GM19025 (cell line): ENCODE data around the gene BRSK2.

ENCODE experiments used
- ATAC-seq: cut with Tn5 transposase; IDR thresholded peaks from one replicate; pipeline ENCODE4 v1.9.1; 2021; ENCODE audit warnings: mild to moderate bottlenecking, low read depth, moderate library complexity; ENCODE audit not compliant: unreplicated experiment

BRSK2 gene

DNA sequence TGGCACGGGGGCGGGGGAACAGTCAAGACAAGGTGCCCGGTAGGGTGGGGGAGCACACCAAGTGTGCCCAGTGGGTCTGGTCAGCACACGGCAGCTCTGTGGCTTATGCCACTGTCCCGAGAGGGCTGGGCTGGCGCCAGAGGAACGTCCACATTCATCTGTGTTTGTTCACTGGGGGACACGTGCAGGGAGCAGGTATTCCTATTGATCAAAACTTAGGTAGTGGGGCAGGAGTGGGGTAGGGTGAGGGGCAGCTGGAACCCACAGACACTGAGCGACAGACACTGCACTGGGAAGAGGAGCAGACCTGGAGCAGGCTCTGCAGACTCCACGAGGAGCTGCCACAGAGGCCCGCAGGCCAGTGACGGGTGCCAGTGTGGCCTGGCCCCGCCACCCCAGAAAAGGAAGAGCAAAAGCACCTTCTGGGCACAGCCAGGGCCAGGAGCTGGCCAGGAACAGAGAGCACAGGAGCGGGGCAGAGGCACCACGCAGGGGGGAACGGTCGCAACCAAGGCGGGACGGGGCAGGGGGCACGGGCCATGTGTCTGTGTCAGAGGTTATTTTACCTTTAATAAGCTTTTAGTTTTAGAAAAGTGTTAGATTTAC is 98.9 kb downstream of the BRSK2 start:
- ATAC-seq, result no peak

DNA sequence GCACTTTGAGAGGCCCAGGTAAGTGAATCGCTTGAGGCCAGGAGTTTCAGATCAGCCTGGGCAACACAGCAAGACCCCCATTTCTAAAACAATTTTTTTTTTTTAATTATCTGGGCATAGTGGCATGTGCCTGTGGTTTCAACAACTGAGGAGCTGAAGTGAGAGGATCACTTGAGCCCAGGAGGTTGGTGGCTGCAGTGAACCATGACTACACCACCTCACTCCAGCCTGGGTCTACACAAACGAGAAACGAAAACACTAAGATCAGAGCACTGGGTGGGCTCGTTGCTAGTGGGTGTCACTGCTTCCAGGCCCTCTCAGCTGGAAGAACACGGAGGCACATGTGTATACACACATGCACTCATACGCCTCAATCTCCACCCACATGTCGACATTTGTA is 100.9 kb downstream of the BRSK2 start:
- ATAC-seq, result no peak

DNA sequence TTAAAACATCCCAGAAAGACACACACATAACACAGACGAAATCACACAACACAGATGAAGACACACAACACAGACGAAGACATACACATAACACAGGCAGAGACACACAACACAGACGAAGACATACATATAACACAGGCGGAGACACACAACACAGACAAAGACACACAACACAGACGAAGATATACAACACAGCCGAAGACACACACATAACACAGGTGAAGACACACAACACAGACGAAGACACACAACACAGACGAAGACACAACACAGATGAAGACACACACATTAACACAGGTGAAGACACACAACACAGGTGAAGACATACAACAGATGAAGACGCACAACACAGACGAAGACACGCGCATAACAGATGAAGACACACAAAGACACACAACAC is 101.6 kb downstream of the BRSK2 start:
- no peak for ATAC-seq

DNA sequence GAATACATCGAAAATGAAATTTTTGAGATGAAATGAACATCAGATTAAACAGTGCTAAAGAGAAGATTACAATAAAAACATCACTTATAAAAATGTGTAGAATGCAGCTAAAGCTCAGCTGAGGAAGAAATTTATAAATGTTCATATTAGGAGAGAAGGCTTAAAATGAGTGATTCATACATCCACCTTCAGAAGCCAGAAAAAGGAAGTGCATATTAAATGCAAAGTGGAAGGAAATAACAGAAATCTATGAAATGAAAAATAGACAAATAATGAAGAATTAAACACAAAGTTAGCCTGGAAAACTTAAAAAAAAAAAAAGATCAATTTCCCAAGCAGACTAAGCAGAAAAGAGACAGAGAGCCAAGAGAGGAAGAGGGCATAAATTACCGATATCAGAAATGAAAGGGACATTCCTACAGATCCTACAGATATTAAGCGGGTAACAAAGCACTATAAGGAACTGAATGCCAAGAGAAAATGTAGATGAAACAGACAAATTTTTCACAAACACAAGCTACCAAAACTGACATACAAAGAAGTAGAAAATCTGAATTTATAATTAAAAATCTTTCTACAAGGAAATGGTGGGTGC is 104.0 kb downstream of the BRSK2 start:
- no peak for ATAC-seq

DNA sequence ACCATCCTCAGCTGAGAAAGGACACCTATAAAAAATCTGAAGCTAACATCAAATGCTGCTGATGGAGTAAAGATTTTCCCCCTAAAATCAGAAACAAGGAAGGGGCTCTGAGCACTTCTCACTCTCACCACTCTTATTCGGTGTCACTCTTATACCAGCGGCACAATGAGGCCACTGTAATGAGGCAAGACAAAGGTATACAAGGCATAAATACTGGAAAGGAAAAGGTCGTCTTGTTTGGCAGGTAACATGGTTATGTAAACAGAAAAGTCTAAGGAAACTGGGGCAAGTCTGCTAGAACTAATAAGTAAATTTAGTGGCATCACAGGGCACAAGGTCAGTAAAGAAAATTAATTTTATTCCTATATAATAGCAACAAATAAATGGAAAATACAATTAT is 104.9 kb downstream of the BRSK2 start:
- no peak for ATAC-seq

DNA sequence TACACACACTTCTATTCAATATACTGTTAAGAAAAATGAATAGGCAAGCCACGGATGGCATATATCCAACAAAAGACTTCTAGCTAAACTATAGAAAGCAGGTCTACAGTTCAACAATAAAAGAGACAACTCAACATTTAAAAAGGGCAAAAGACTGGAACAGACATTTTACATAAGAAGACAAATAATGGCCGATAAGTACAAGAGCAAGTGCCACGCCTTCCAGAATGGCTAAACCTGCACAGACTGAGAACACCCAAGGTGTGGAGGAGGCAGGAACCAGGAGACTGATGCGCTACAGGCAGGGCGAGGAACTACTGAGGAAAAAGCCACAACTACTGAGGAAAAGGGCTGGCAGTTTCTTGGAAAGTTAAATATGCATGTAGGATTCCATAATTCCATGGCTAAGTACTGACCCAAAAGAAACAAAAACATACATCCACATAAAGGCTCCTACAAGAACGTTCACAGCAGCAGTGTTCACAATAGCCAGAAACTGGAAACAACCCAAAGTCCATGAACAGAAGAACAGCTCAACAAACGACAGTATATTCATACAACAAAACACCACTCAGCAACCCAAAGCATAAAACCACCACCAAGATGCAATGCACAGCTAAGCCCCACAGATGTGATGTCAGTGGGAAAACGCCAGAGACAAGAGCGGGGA is 106.5 kb downstream of the BRSK2 start:
- no peak for ATAC-seq

DNA sequence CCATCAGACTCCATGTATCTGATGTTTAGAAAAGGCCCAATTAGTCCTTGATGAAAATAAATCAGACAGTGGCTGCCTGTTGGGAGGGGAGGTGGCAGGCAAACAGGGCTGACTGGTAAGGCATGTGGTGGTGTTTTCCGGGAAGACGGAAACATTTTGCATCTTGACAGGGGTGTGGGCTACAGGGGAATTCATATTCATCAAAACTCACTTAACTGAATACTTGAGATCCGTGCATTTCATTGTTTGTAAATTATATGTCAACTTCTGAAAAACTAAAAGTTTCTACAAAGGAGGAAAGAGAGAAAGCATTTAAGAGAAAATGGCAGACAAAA is 107.0 kb downstream of the BRSK2 start:
- ATAC-seq, result no peak

DNA sequence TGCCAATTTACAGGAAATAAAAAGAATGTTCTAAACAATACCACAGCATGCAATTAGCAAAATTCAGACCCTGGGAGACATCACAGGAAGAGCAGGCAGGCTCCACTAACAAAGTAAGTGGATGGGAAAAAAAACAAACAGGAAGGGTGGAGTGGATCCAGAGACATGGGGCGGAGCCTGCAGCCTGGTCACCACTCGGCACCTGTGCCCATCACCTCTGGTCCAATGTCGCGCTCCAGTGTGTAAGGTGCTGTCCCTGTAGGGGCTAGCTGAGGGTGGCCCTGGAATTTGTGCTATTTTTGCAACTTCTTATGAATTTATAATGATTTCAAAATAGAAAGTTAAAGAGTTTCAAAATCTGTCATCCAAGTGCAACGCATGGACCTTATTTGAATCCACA is 107.9 kb downstream of the BRSK2 start:
- ATAC-seq, result no peak

DNA sequence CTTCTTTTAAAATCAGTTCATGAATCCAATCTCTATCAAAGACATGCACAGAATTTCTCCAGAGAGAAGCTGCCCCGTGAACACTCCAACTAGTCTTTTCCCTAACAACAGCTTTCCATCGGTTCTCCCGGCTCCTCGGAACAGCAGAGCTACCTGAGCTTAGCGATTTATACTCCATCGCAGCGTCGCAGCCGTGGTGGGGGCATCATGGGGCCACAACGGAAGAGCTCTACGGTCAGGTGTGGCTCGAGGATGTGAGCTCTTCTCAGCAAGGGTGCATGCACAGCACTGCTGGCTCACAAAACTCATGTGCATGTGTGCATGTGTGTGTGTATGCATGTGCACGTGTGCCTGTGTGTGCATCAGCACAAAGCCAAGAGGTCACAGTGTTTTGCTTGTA is 108.5 kb downstream of the BRSK2 start:
- no peak for ATAC-seq

DNA sequence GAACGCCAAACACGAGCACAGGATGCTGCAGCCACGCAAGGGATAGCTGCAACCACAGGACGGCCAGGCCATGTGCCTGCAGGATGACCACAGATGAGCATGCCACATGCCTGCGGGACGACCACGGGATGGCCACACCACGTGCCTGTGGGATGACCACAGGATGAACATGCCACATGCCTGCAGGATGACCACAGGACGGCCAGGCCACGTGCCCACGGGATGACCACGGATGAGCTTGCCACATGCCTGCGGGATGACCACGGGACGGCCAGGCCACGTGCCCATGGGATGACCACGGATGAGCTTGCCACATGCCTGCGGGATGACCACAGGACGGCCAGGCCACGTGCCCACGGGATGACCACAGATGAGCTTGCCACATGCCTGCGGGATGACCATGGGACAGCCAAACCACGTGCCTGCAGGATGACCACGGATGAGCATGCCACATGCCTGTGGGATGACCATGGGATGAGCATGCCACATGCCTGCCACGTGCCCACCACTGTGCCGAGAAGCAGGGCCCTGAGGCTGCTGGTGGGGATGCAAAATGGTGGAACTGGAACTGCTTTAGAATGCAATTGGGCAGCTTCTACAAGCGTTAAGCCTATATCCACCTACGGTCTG is 109.6 kb downstream of the BRSK2 start:
- no peak for ATAC-seq

DNA sequence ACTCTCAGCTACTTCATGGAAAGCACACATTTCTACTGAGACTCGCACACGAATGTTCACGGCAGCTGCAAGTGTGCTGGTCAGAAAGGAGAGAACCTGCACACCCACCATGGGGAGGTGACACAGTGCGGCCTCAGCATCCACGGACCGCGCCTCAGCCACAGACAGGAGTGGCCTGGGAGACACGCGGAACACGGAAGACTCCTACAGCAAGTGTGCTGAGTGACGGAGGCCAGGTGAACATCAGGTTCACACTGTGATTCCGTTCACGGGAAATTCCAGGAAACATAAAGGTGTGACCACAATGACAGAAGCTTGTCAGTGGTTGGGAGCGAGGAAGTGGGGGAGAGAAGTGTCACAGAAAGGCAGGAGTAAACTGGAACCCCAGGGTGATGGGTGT is 110.2 kb downstream of the BRSK2 start:
- ATAC-seq, result no peak

DNA sequence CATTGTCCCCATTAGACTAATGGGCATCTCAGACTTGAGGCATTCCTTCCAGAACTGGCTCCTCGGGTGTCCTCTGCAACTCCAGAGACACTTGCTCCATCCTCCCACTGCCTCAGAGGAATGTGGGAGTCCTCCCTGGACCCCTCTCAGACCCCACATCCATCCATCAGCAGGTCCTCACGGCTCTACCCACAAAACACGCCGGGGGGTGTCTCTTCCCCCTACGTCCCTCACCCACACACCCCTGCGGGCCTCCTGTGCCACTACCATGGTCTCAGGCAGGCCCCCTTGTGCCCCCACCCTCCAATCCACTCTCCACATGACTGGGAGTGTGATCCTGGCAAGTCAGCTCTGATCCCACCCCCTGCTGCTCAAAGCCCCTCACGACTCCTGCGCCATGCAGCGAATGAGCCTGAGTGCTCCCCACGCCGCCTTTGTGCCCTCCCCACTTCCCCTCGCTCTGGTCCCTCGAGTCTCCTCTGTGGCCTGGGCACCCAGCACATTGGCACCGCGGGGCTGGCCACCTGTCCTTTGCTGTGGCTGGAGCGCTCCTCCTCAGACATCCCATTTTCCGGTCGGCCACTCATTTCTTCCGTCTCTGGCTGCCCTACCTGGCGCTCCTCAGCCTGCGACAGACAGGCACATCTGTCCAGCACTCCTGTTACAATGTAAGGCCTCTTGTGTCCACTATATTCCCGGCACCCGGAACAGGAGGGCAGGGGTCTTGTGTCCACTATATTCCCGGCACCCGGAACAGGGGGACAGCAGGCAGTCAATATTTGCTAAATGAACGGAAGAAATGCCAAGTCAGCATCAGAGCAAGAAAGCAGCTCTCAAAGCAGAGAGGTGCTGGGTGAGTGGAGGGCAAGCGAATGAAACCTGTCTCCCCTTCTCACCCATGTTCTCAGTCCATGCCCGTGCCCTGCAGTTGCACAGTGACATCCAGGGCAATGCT is 111.0 kb downstream of the BRSK2 start:
- no peak for ATAC-seq

DNA sequence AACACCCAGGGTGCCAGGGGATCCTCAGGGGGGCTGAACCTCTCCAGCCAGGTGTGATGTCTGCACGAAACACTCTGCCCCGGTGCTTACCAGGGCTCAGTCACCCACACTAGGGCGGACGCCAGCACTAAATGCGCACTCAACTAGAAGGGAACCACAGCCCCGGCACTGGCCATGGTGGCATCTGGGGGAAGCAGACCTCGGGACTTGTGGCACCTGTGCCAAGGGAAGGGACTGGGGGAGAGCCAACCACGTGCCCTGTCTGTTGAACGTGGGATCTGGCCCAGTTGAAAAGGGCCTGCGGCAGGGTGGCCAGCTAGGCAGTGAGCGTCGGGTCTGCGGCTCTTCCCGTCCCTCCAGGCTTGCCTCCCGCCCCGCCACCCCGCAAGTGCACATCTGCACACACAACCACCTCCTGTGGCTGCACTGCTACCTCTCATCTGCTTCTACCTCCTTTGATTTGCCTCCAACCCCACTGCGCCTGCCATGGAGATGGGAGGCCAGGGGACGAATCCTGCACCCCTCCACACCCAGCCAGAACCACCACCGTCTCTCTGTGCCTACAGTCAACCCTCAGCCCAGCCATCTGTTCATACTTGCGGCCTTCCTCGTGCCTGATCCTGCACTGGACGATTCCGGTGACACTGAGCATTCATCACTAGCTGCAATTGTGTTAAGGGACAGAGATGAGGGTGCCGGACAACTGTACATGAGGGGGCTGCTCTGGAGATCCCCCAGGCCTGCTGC is 111.9 kb downstream of the BRSK2 start:
- no peak for ATAC-seq

DNA sequence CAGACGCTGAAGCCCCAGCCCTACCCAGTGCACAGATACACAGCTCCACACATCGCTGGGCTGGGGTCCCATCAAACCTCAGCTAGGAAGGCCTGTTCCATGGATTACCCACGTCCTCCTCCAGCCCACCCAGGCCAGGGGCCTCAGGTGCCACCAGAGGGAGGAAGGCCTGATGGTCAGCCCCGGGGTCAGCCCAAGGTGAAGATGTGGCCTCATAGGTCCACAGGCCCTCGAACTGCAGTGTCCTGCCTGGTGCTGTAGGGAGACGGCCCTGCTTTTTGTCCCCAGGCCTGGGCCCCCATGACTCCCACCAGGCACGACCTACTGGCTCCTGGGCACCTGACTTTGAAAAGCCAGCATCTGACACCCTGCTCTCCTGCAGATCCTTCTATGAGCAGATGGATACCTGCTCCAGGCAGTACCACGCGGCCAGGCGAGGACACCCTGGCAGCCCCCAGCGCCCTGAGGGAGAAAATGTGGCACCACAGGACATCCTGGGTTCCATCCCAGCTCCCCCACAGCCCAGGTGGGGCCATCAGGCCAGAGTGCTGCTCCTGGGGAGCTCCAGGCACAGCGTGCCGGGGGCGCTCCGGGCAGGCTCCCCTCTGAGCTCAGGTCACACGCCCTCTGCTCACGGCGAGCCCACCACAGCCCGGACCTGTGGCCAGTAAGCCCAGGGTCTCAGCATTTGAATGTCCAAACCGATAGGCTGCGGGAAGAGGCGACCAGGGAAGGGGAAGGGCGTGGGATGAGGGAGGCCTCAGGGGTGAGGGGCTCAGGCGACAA is 112.6 kb downstream of the BRSK2 start:
- no peak for ATAC-seq

DNA sequence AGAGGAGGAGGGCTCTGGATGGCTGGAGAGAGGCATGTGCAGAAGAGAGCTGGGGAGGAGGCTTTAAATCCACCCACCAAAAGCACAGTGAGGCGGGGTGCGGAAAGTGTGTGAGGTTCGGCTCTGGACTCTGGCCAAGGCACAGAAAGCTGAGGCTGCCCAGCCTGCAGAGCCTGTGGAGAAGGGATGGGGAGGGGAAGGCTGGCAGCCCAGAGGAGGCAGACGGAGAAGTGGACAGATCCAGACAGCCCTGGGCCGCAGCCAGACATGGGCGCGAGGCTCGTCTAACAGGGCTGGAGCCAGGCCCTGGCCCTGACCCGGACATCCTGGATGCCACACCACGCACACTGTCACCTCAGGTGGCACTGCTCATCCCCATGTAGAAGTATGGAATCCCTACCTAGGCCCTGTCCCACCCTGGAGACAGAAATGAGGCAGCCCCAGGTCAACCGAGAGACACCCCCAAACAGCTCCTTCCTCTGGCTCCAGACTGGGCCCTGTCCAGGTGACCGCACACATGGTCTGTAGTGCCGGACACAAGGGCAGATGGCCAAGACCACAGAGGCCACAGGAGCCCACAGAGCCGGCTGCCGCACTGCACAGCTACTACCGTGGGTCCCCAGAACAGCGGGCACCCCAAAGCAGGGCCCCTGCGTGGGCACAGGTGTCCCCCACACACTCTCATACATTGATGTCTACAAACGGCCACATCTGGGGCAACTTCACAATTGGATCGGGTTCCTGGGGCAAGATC is 113.4 kb downstream of the BRSK2 start:
- no peak for ATAC-seq

DNA sequence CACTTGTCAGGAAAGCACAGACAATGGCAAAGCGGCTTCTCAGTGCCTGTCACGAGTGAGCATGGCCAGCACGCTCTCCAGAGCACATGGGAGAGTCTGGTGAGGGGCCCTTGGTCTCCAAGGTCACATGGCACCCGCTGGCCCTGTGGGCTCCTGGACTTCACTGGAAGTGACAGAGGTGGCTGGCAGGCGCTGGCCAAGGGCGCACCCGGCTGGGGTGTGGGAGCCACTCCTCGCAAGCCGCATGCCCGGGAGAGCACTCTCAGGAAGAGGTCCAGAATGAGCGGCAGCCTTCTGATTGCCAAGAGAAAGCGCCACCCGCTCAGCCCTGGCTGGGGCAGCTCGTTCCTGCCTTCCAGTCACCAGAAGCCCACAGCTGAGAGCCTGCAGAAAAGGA is 114.0 kb downstream of the BRSK2 start:
- ATAC-seq, result no peak

DNA sequence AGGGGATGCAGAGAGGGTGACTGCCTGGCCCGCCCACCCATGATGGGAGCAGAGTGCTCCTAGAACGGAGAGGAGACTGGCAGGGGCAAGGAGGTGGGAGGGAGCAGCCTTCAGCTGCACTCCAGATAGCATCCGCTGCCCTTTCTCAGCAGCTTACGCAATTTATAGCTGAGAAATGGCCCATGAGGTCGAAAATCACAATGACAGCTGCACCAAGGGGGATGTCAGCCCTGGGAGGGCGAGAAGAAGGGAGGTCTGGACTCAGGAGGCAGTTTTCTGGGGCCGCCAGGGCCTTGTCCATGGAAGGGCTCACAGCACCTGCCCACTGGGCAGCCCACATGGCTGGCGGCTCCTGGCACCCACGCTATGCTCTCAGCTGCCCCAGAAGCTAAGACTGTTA is 114.4 kb downstream of the BRSK2 start:
- ATAC-seq, result no peak

DNA sequence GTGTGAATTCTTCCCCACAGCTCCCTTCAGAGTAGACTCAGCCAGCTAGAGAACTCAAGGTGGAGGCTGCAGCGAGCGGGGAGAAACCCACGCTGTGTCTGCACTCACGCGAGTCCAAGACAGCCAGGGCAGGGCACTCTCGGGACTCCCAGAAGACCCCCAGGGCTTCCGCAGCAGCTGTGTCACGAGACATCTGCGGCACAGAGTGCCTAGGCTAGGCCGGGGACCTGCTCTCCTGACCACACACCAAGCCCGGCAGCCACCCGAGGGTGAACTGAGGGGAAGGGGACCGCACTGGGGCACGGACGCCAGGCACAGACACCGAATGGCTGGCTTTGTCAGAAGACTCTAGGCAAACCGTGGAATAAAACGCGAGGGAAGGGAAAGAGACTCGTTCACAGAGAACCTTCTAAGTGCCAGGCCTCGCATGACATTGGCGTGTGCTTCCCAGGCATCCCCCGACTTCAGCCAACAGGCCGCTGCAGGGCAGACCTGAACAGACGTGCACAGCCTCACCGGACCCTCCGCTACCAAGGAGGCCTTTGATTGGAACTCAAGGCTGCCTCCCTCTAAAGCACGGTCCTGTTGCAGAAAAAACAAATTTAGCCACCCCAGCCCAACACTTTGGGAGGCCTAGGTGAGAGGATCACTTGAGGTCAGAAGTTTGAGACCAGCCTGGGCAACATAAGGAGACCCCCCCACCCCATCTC is 115.0 kb downstream of the BRSK2 start:
- ATAC-seq, result no peak
